Fibroblast of pulmonary artery (primary cell): Measurements from ENCODE around the gene CCDC57.

ENCODE experiments used
- DNase-seq: peaks from one replicate; pipeline ENCODE4 v3.0.0-alpha.2; 2010; ENCODE audit warnings: low read depth
- H3K4me3 ChIP-seq: replicated peaks from 2 replicates; pipeline ENCODE4 v1.5.1; 2011; ENCODE audit warnings: low read depth, mild to moderate bottlenecking, control low read depth, low read length, moderate library complexity
- TF ChIP-seq, protein P1 (sequence below): IDR thresholded peaks from 2 replicates; pipeline ENCODE4 v1.5.1; 2011; ENCODE audit warnings: mild to moderate bottlenecking, control low read depth, low read length, inconsistent platforms; ENCODE audit errors: missing control alignments

CCDC57 gene

GRCh38 chr17:82061047-82061925 lies 151.4 kb downstream of the CCDC57 start:
- no peak overlapping the region for H3K4me3 ChIP-seq
- TF ChIP-seq, protein P1, sequence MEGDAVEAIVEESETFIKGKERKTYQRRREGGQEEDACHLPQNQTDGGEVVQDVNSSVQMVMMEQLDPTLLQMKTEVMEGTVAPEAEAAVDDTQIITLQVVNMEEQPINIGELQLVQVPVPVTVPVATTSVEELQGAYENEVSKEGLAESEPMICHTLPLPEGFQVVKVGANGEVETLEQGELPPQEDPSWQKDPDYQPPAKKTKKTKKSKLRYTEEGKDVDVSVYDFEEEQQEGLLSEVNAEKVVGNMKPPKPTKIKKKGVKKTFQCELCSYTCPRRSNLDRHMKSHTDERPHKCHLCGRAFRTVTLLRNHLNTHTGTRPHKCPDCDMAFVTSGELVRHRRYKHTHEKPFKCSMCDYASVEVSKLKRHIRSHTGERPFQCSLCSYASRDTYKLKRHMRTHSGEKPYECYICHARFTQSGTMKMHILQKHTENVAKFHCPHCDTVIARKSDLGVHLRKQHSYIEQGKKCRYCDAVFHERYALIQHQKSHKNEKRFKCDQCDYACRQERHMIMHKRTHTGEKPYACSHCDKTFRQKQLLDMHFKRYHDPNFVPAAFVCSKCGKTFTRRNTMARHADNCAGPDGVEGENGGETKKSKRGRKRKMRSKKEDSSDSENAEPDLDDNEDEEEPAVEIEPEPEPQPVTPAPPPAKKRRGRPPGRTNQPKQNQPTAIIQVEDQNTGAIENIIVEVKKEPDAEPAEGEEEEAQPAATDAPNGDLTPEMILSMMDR: no peak
- DNase-seq: no peak

DNA sequence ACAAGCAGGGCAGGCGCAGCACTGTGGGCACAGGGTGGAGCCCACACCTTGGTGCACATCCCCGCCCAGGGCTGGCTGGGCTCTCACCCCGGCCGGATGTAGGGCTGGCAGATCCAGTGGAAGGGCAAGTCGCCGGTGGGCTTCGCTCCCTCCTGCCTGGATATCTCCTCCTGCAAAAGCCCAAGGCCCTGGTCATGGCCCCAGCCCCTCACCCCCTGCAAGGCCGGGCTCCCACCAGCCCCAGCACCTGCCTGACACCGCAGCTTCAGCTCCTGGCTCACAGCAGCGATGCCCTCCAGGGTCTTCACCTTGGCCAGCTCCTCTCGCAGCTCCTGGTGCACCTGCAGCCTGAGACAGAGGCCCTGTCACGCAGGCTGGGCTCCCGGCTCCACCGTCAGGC lies 152.0 kb downstream of the CCDC57 start:
- no peak overlapping the region for H3K4me3 ChIP-seq
- TF ChIP-seq, protein P1: no peak
- no peak for DNase-seq

- H3K4me3 ChIP-seq: no peak overlapping the region
- TF ChIP-seq, protein P1: no peak
- DNase-seq: no peak
Observed at GRCh38 chr17:82060001-82060380, 152.7 kb downstream of the CCDC57 start.

GRCh38 chr17:82059272-82060000 lies 153.2 kb downstream of the CCDC57 start:
- TF ChIP-seq, protein P1: no peak
- DNase-seq: no peak
- no peak overlapping the region for H3K4me3 ChIP-seq

- no peak for DNase-seq
- TF ChIP-seq, protein P1: no peak
- H3K4me3 ChIP-seq: no peak overlapping the region
Observed at GRCh38 chr17:82058855-82059249, 153.8 kb downstream of the CCDC57 start.

DNA sequence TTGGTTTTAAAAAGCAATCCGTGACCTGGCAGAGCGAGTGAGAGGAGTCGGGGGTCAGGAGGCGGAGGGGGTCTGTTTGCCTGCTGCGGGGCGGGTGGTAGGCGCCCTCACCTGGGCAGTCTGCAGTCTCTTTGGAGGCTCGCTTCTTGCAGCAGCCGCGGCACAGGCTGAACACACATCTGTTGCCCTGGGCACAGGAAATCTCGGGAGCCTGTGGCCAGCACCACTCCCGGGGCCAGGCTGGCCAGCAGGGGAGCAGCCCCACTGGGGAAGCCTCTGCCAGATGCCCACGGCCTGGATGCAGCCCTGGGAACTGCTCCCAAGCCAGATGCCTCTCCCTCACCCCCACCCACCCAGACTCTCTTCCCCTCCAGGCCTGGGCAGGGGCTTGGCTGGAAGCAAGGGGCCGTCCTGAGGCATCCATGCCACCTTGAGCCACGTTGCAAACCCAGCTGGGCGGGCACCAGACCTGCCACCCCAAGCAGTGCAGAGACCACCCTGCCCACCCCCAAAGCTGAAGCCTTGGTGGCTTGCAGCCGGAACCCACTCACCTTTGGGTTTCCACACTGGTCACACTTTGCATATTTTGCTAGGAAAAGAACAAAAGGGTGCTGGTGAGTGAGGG lies 154.3 kb downstream of the CCDC57 start:
- DNase-seq: no peak
- H3K4me3 ChIP-seq: no peak overlapping the region
- TF ChIP-seq, protein P1: no peak
